IMR-90 (cell line): ENCODE results near the gene PTPRO. TPM values are rescaled to one million over a fixed set of nuclear protein-coding genes. Genes with fewer than 3 reads are reported as not detected.

Source experiments
- ATAC-seq: fragments of 200-7000 bp; cut with Tn5 transposase; 2 replicates; pipeline ENCODE4 v1.9.1; 2020; ENCODE audit warnings: low read depth, mild to moderate bottlenecking, moderate library complexity
- BruUV-seq: library from RNA; stranded (reverse); fragments of 400-500 nt; replicated peaks from 2 replicates; lab custom pipeline; 2021; lab: Mats Ljungman, UMichigan
- CTCF ChIA-PET: fragments of 300-600 bp; formaldehyde crosslinking; extraction: SDS; loops from one replicate; lab custom pipeline; 2021; ENCODE audit warnings: antibody characterized with exemption; lab: Yijun Ruan, JAX
- POLR2A ChIA-PET: fragments of 300-600 bp; sonication (Branson Sonifier 250); formaldehyde crosslinking; loops from one replicate; lab custom pipeline; 2022; ENCODE audit warnings: antibody characterized with exemption; ENCODE audit not compliant: unreplicated experiment; lab: Charles Lee
- DNase-seq: peaks from one replicate; pipeline ENCODE4 v3.0.0; 2013
- H2AFZ ChIP-seq: replicated peaks from 2 replicates; pipeline ENCODE3; 2013; ENCODE audit warnings: low read length, mild to moderate bottlenecking; ENCODE audit not compliant: poor library complexity
- H2AK5ac ChIP-seq: 2 replicates; pipeline ENCODE4 v1.6.1; 2013; ENCODE audit warnings: low read depth, low read length, inconsistent platforms
- H2AK9ac ChIP-seq: replicated peaks from 2 replicates; pipeline ENCODE3; 2013; ENCODE audit warnings: mild to moderate bottlenecking, low read depth, low read length, moderate library complexity; ENCODE audit not compliant: poor library complexity
- H2BK120ac ChIP-seq: 2 replicates; pipeline ENCODE4 v1.6.1; 2013; ENCODE audit warnings: low read depth, low read length, inconsistent platforms
- H2BK15ac ChIP-seq: 3 replicates; pipeline ENCODE4 v1.6.1; 2013; ENCODE audit warnings: low read depth, low read length, inconsistent platforms
- H2BK20ac ChIP-seq: 2 replicates; pipeline ENCODE4 v1.6.1; 2013; ENCODE audit warnings: low read depth, mild to moderate bottlenecking, inconsistent platforms, low read length, moderate library complexity
- H2BK5ac ChIP-seq: 2 replicates; pipeline ENCODE4 v1.6.1; 2013; ENCODE audit warnings: mild to moderate bottlenecking, low read depth, low read length, inconsistent platforms; ENCODE audit not compliant: poor library complexity, severe bottlenecking
- H3K14ac ChIP-seq: replicated peaks from 2 replicates; pipeline ENCODE4 v1.6.1; 2013; ENCODE audit warnings: low read depth, low read length, inconsistent platforms
- H3K18ac ChIP-seq: 2 replicates; pipeline ENCODE4 v1.6.1; 2013; ENCODE audit warnings: low read depth, low read length, control low read depth
- H3K23ac ChIP-seq: 2 replicates; pipeline ENCODE4 v1.6.1; 2013; ENCODE audit warnings: low read depth, low read length, inconsistent platforms
- H3K27ac ChIP-seq: 2 replicates; pipeline ENCODE4 v1.5.1; 2013; ENCODE audit warnings: mild to moderate bottlenecking, control low read depth, low read length; ENCODE audit not compliant: insufficient read depth
- H3K27me3 ChIP-seq: 2 replicates; pipeline ENCODE4 v1.6.1; 2013; ENCODE audit warnings: low read length; ENCODE audit not compliant: control insufficient read depth, insufficient read depth
- H3K36me3 ChIP-seq: 2 replicates; pipeline ENCODE4 v1.6.1; 2013; ENCODE audit warnings: low read length, mixed read lengths; ENCODE audit not compliant: control insufficient read depth, insufficient read depth
- H3K4ac ChIP-seq: 2 replicates; pipeline ENCODE4 v1.6.1; 2013; ENCODE audit warnings: low read depth, low read length, inconsistent platforms
- H3K4me1 ChIP-seq: 2 replicates; pipeline ENCODE4 v1.6.1; 2013; ENCODE audit warnings: low read length, mixed read lengths; ENCODE audit not compliant: control insufficient read depth, insufficient read depth
- H3K4me2 ChIP-seq: 2 replicates; pipeline ENCODE4 v1.6.1; 2013; ENCODE audit warnings: low read depth, mild to moderate bottlenecking, control low read depth, low read length, moderate library complexity
- H3K4me3 ChIP-seq: 2 replicates; pipeline ENCODE4 v1.5.1; 2013; ENCODE audit warnings: low read depth, mild to moderate bottlenecking, control low read depth, low read length, moderate library complexity; ENCODE audit not compliant: insufficient read depth
- H3K56ac ChIP-seq: 2 replicates; pipeline ENCODE4 v1.6.1; 2013; ENCODE audit warnings: low read length, inconsistent platforms; ENCODE audit not compliant: insufficient read depth; ENCODE audit errors: extremely low read depth
- H3K79me1 ChIP-seq, 2 experiments: 2 replicates each; pipeline ENCODE4 v1.6.1; 2013; ENCODE audit warnings: low read length in 2 of 2, inconsistent platforms in 1 of 2, low read depth in 1 of 2
- H3K9ac ChIP-seq: 2 replicates; pipeline ENCODE4 v1.6.1; 2013; ENCODE audit warnings: low read depth, low read length, control low read depth
- H3K9me1 ChIP-seq: 2 replicates; pipeline ENCODE4 v1.6.1; 2013; ENCODE audit warnings: low read length, inconsistent platforms; ENCODE audit not compliant: insufficient read depth
- H3K9me3 ChIP-seq: 2 replicates; pipeline ENCODE4 v1.6.1; 2013; ENCODE audit warnings: low read length; ENCODE audit not compliant: control insufficient read depth, insufficient read depth
- H4K20me1 ChIP-seq: 2 replicates; pipeline ENCODE4 v1.6.1; 2013; ENCODE audit warnings: low read length, inconsistent platforms; ENCODE audit not compliant: insufficient read depth
- H4K5ac ChIP-seq: 2 replicates; pipeline ENCODE4 v1.6.1; 2013; ENCODE audit warnings: mild to moderate bottlenecking, low read depth, low read length, control low read depth
- H4K8ac ChIP-seq, 2 experiments: 2 replicates each; pipeline ENCODE4 v1.6.1; 2013; ENCODE audit warnings: low read depth in 2 of 2, low read length in 2 of 2, control low read depth in 1 of 2, inconsistent platforms in 1 of 2
- H4K91ac ChIP-seq: 2 replicates; pipeline ENCODE4 v1.6.1; 2013; ENCODE audit warnings: low read depth, low read length, inconsistent platforms; ENCODE audit not compliant: insufficient read depth
- BHLHE40 ChIP-seq: fragments of 150-350 bp; IDR thresholded peaks from 2 replicates; pipeline ENCODE4 v1.6.1; 2016; ENCODE audit warnings: mild to moderate bottlenecking, low read depth, low read length
- FOS ChIP-seq: fragments of 150-350 bp; IDR thresholded peaks from 2 replicates; pipeline ENCODE4 v1.6.1; 2016; ENCODE audit warnings: low read depth, low read length
- RAD21 ChIP-seq: IDR thresholded peaks from 2 replicates; pipeline ENCODE4 v1.6.1; 2012; ENCODE audit warnings: low read length, improper control_type of control experiment
- RFX5 ChIP-seq: IDR thresholded peaks from 2 replicates; pipeline ENCODE4 v1.8.0; 2012; ENCODE audit warnings: low read depth, mild to moderate bottlenecking, low read length, moderate library complexity
- WGBS, 2 experiments: methylation state at CpG; one replicate each; pipeline versions ENCODE4 v1.1.5 to v1.1.7; 2013; ENCODE audit warnings: missing lambda C conversion rate in 2 of 2; ENCODE audit not compliant: insufficient read length in 1 of 2; ENCODE audit errors: extremely low coverage in 2 of 2; 5-methylcytosine and 5-hydroxymethylcytosine counted together
- dilution Hi-C: fragments of 300-500 bp; cut with HindIII; formaldehyde crosslinking; loops from one replicate; pipeline ENCODE4 v1.14.3; 2018; ENCODE audit warnings: low sequenced_read_pairs; ENCODE audit not compliant: unreplicated experiment
- in situ Hi-C: fragments of 300-500 bp; cut with MboI; formaldehyde crosslinking; loops from 3 replicates; pipeline ENCODE4 v1.14.3; 2019; ENCODE audit warnings: low sequenced_read_pairs, inconsistent platforms, mixed read lengths
- intact Hi-C: fragments of 100-400 bp; cut with micrococcal nuclease; formaldehyde crosslinking; loops from 2 replicates; pipeline ENCODE4 v1.10.0; 2022
- polyA plus RNA-seq, 3 experiments: library from polyadenylated mRNA; depleted of rRNA; stranded (reverse); fragments of >200 nt; gene quantifications; 2 replicates each; pipeline ENCODE4 v1.2.3, GENCODE V29; 2012; ENCODE audit warnings: low replicate concordance in 1 of 3
- total RNA-seq: library from RNA; depleted of rRNA; stranded (reverse); fragments of >200 nt; gene quantifications from 2 replicates; pipeline ENCODE4 v1.2.3, GENCODE V29; 2012

Gene PTPRO
- total and polyA plus RNA-seq, 2 of the 4 experiments (the other 2 are of a cell fraction): 0.03 to 0.18 TPM

DNA sequence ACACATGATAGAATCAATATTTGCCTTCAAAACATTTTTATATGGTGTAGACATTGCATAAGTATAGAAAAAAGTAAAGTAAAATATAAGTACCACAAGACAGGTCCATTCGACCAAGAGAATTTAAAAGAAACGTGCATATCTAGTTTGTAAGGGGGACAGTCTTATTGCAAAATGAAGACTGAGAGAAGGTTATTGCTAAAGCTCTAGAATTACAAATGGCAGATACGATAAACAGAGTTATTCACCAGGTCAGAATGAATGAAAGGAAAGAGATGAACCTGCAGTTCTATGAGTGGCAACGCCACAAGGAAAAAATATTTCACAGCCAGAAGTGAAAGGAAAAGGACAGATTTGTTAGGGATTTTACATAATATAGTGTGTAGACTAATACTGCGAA is 224.8 kb downstream of the PTPRO start:
- ATAC-seq: no peak
- no peak overlapping the region for H2AFZ ChIP-seq
- H3K4me1 ChIP-seq: no peaks in the 10 kb centered on the region
- no peak overlapping the region for H3K14ac ChIP-seq
- DNase-seq: no peak
- no peak overlapping the region for H2BK120ac ChIP-seq
- CTCF ChIA-PET: interaction anchor here (0.8 to 1.3 kb wide), 3 partner anchors 8 to 15 kb away, joined by 3 read pairs; no protein-coding TSS in a partner anchor
- H3K56ac ChIP-seq: no peak overlapping the region
- H3K23ac ChIP-seq: no peak overlapping the region
- H3K9me1 ChIP-seq: no peaks in the 10 kb centered on the region
- WGBS, 2 experiments: 100% methylated on average over 1 of the region's 5 CpGs; no CpG with 5 or more reads in 1 of the 2 experiments
- no peak overlapping the region for H4K91ac ChIP-seq
- H3K9ac ChIP-seq: no peak overlapping the region
- H3K27ac ChIP-seq: no peak overlapping the region
- no peak overlapping the region for H2BK5ac ChIP-seq
- no peaks in the 10 kb centered on the region for H4K20me1 ChIP-seq
- H2BK20ac ChIP-seq: no peak overlapping the region
- no peak overlapping the region for H3K4ac ChIP-seq
- POLR2A ChIA-PET: no interaction called here
- H3K4me2 ChIP-seq: no peak overlapping the region
- no peaks in the 10 kb centered on the region for H3K27me3 ChIP-seq
- no TSS peak for BruUV-seq
- dilution Hi-C loops: no loop called here
- no peak for TF ChIP-seq RFX5
- no peak for TF ChIP-seq FOS
- TF ChIP-seq BHLHE40: no peak
- no peak for TF ChIP-seq RAD21
- no peaks in the 10 kb centered on the region for H3K79me1 ChIP-seq
- no peak overlapping the region for H3K4me3 ChIP-seq
- no peak overlapping the region for H2BK15ac ChIP-seq
- H2AK5ac ChIP-seq: no peak overlapping the region
- no peak overlapping the region for H2AK9ac ChIP-seq
- H3K9me3 ChIP-seq: no peaks in the 10 kb centered on the region
- intact Hi-C loops: no loop called here
- no peak overlapping the region for H3K18ac ChIP-seq
- no peak overlapping the region for H4K5ac ChIP-seq
- no peaks in the 10 kb centered on the region for H3K36me3 ChIP-seq
- no peak overlapping the region for H4K8ac ChIP-seq
- in situ Hi-C loops: no loop called here
